H1 (cell line): ENCODE results near the gene ZBTB24. TPM values are rescaled to one million over a fixed set of nuclear protein-coding genes. Genes with fewer than 3 reads are reported as not detected.

Source experiments
- CBX5 ChIP-seq: fragments of 300-800, 300-1000 bp; sonication (generic); IDR thresholded peaks from 2 replicates; pipeline ENCODE4 v1.7.1; 2016; ENCODE audit warnings: antibody characterized with exemption, low read length, low read depth
- CHD1 ChIP-seq: IDR thresholded peaks from 2 replicates; pipeline ENCODE4 v1.6.1; 2012; ENCODE audit warnings: low read depth, low read length, improper control_type of control experiment
- KDM4A ChIP-seq: IDR thresholded peaks from one replicate; pipeline ENCODE4 v1.7.1; 2012; ENCODE audit warnings: low read depth, mild to moderate bottlenecking, moderate library complexity, low read length, inconsistent platforms; ENCODE audit not compliant: severe bottlenecking
- POLR2A ChIP-seq, 2 experiments: IDR thresholded peaks; 1 replicate in 1 of 2; 2 replicates in 1 of 2; pipeline ENCODE4 v1.6.1; 2011; ENCODE audit warnings: low read depth in 2 of 2, low read length in 2 of 2, mild to moderate bottlenecking in 2 of 2; ENCODE audit errors: control extremely low read depth in 1 of 2
- POU5F1 ChIP-seq: IDR thresholded peaks from 2 replicates; pipeline ENCODE4 v1.6.1; 2011; ENCODE audit warnings: low read depth, mild to moderate bottlenecking, low read length, moderate library complexity
- TCF12 ChIP-seq: IDR thresholded peaks from 2 replicates; pipeline ENCODE4 v1.6.1; 2011; ENCODE audit warnings: low read depth, mild to moderate bottlenecking, low read length
- polyA plus RNA-seq, 7 experiments: library from polyadenylated mRNA; depleted of rRNA in 3 of 7; stranded (reverse) in 5 of 7; unstranded in 2 of 7; fragments of >200 nt in 5 of 7; fragments of 200-250 nt in 2 of 7; gene quantifications; 1 replicate in 5 of 7; 2 replicates in 1 of 7; 4 replicates in 1 of 7; pipeline versions ENCODE4 v1.2.1 to v1.2.3, GENCODE V29; 2011 to 2013; ENCODE audit warnings: missing spikeins in 2 of 7, mixed read lengths in 2 of 7
- total RNA-seq: library from RNA; stranded (reverse); fragmentation: NEBNext Ultra II Directional; extraction: Animal tissue kit (Norgen Biotek cat#: 25700); gene quantifications from 2 replicates; pipeline ENCODE4 v1.2.1, GENCODE V29; 2021
- TF ChIP-seq, protein P1 (sequence below): fragments of 300-600 bp; sonication (generic); IDR thresholded peaks from 2 replicates; pipeline ENCODE4 v1.7.1; 2012; ENCODE audit warnings: low read length, moderate library complexity, mild to moderate bottlenecking, inconsistent platforms; ENCODE audit not compliant: insufficient replicate concordance

ZBTB24 gene
- total and polyA plus RNA-seq, 2 of the 8 experiments (the other 6 are each of a cell fraction or from before 2014, with no cell fraction given): 7.5 to 21.0 TPM

DNA sequence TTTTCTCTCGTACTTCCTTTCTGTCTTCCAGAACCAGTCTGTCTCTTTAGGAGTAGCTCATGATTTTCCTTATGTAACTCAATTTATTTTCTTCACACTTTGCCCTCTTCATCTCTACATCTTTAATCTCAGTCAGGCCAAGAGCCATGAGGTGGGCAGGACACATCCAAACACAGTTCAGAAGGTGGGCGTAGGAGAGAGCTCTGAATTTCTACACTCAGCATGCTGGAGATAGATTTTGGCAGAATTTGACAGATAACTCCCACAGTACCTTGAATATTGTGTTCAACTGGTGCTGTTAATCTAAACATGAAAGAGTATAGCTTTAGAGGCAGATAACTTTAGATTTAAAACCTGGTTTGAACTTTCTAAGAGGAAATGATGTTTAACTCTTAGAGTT lies 23.8 kb upstream of the ZBTB24 start (continued):
- TF ChIP-seq, protein P1, sequence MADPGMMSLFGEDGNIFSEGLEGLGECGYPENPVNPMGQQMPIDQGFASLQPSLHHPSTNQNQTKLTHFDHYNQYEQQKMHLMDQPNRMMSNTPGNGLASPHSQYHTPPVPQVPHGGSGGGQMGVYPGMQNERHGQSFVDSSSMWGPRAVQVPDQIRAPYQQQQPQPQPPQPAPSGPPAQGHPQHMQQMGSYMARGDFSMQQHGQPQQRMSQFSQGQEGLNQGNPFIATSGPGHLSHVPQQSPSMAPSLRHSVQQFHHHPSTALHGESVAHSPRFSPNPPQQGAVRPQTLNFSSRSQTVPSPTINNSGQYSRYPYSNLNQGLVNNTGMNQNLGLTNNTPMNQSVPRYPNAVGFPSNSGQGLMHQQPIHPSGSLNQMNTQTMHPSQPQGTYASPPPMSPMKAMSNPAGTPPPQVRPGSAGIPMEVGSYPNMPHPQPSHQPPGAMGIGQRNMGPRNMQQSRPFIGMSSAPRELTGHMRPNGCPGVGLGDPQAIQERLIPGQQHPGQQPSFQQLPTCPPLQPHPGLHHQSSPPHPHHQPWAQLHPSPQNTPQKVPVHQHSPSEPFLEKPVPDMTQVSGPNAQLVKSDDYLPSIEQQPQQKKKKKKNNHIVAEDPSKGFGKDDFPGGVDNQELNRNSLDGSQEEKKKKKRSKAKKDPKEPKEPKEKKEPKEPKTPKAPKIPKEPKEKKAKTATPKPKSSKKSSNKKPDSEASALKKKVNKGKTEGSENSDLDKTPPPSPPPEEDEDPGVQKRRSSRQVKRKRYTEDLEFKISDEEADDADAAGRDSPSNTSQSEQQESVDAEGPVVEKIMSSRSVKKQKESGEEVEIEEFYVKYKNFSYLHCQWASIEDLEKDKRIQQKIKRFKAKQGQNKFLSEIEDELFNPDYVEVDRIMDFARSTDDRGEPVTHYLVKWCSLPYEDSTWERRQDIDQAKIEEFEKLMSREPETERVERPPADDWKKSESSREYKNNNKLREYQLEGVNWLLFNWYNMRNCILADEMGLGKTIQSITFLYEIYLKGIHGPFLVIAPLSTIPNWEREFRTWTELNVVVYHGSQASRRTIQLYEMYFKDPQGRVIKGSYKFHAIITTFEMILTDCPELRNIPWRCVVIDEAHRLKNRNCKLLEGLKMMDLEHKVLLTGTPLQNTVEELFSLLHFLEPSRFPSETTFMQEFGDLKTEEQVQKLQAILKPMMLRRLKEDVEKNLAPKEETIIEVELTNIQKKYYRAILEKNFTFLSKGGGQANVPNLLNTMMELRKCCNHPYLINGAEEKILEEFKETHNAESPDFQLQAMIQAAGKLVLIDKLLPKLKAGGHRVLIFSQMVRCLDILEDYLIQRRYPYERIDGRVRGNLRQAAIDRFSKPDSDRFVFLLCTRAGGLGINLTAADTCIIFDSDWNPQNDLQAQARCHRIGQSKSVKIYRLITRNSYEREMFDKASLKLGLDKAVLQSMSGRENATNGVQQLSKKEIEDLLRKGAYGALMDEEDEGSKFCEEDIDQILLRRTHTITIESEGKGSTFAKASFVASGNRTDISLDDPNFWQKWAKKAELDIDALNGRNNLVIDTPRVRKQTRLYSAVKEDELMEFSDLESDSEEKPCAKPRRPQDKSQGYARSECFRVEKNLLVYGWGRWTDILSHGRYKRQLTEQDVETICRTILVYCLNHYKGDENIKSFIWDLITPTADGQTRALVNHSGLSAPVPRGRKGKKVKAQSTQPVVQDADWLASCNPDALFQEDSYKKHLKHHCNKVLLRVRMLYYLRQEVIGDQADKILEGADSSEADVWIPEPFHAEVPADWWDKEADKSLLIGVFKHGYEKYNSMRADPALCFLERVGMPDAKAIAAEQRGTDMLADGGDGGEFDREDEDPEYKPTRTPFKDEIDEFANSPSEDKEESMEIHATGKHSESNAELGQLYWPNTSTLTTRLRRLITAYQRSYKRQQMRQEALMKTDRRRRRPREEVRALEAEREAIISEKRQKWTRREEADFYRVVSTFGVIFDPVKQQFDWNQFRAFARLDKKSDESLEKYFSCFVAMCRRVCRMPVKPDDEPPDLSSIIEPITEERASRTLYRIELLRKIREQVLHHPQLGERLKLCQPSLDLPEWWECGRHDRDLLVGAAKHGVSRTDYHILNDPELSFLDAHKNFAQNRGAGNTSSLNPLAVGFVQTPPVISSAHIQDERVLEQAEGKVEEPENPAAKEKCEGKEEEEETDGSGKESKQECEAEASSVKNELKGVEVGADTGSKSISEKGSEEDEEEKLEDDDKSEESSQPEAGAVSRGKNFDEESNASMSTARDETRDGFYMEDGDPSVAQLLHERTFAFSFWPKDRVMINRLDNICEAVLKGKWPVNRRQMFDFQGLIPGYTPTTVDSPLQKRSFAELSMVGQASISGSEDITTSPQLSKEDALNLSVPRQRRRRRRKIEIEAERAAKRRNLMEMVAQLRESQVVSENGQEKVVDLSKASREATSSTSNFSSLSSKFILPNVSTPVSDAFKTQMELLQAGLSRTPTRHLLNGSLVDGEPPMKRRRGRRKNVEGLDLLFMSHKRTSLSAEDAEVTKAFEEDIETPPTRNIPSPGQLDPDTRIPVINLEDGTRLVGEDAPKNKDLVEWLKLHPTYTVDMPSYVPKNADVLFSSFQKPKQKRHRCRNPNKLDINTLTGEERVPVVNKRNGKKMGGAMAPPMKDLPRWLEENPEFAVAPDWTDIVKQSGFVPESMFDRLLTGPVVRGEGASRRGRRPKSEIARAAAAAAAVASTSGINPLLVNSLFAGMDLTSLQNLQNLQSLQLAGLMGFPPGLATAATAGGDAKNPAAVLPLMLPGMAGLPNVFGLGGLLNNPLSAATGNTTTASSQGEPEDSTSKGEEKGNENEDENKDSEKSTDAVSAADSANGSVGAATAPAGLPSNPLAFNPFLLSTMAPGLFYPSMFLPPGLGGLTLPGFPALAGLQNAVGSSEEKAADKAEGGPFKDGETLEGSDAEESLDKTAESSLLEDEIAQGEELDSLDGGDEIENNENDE: no peak
- TF ChIP-seq POU5F1 (no peak), POLR2A (IDR thresholded peaks at IDR 0.05; ENCODE audit: control extremely low read depth in 1 of 2, low read depth in 2 of 2, low read length in 2 of 2) (no peak), CBX5 (no peak), CHD1 (no peak), TCF12 (no peak), KDM4A (no peak)
